OCI-LY3 (cell line): ENCODE data around the gene KLF15.

Experiments
- CTCF ChIP-seq: fragments of 200-600, 300-600 bp; sonication (generic); IDR thresholded peaks from 2 replicates; pipeline ENCODE4 v1.5.1; 2014; ENCODE audit warnings: antibody characterized with exemption, low read length, low read depth
- EZH2phosphoT487 ChIP-seq: fragments of 200-600 bp; shearing (Covaris generic); IDR thresholded peaks from 2 replicates; pipeline ENCODE4 v1.6.1; 2018; ENCODE audit warnings: antibody characterized with exemption, mixed run types, low read depth

DNA sequence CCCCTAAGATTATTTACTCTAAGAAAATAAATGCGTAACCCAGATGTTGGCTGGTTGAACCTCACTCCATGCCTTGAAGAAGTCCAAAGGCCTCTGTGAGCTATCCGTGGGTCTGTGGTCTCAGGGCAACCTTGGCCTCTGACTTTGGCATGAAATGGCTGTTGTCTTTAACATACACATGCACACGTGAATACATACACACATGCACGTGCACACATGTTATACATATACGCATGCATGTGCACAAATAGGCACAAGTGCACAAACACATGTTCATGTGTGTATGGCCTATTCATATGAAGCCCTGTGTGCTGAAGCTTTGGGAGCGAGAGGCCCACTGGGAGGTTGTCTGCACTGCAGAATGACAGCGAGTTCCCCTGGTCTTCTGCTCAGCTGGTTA, 50.8 kb downstream of the KLF15 start:
- no peak for TF ChIP-seq CTCF
- no peak for TF ChIP-seq EZH2phosphoT487
